GM12873 (cell line): ENCODE results near the gene IL24.
A peak's percentile ranks its signal among the peaks of the same experiment; 100 is the strongest.

Experiments
- CTCF ChIP-seq: IDR thresholded peaks from 2 replicates; pipeline ENCODE4 v1.5.1; 2012; ENCODE audit warnings: low read depth, mild to moderate bottlenecking, moderate library complexity, low read length, control low read depth; ENCODE audit not compliant: insufficient read depth; ENCODE audit errors: missing control alignments

Gene IL24

GRCh38 chr1:206905295-206906164 lies 8.3 kb downstream of the IL24 start:
- no peak for TF ChIP-seq CTCF

GRCh38 chr1:206907304-206907991 lies 10.2 kb downstream of the IL24 start:
- peak; percentile 23 for TF ChIP-seq CTCF

- no peak for TF ChIP-seq CTCF
These were observed 10.8 kb downstream of the IL24 start for GRCh38 chr1:206908038-206908437.

GRCh38 chr1:206909161-206909882 lies 12.1 kb downstream of the IL24 start:
- TF ChIP-seq CTCF: no peak

- no peak for TF ChIP-seq CTCF
These were observed 12.7 kb downstream of the IL24 start for GRCh38 chr1:206909883-206910318.

GRCh38 chr1:206911064-206911663 lies 13.9 kb downstream of the IL24 start:
- peak; percentile 71 for TF ChIP-seq CTCF
